Measurements from ENCODE around the gene FSD2. TPM values are rescaled to one million over a fixed set of nuclear protein-coding genes. Genes with fewer than 3 reads are reported as not detected.

Gene FSD2
- total and polyA plus RNA-seq, 9 of the 15 experiments (the other 6 are each of a cell fraction or from before 2014, with no cell fraction given), result 0.01 to 0.06 TPM; not detected in 7

GRCh38 chr15:82749951-82750830 lies 55.7 kb downstream of the FSD2 start (continued):
- no peak for TF ChIP-seq MCM7 (IDR thresholded peaks at IDR 0.05)
- no peak for TF ChIP-seq CREBBP (IDR thresholded peaks at IDR 0.05; ENCODE audit: low read depth, low read length)
- TF ChIP-seq NONO (IDR thresholded peaks at IDR 0.05; ENCODE audit: low read depth in 2 of 2, low read length in 1 of 2), result no peak
- TF ChIP-seq EHMT2 (IDR thresholded peaks at IDR 0.05), result no peak
- no peak for TF ChIP-seq TCFL5 (CRISPR knock-in tag; conservative IDR thresholded peaks at IDR 0.05)
- TF ChIP-seq NFIC (IDR thresholded peaks at IDR 0.05), result no peak
- TF ChIP-seq BCLAF1 (IDR thresholded peaks at IDR 0.05; ENCODE audit: borderline replicate concordance in 1 of 2, control insufficient read depth in 1 of 2, low read depth in 2 of 2, low read length in 1 of 2), result no peak
- no peak; the same call in 1 of the 2 replicates for TF ChIP-seq MGA (IDR thresholded peaks at IDR 0.05)
- peak; percentile 60 for TF ChIP-seq USF1 (CRISPR knock-in tag; IDR thresholded peaks at IDR 0.05)
- TF ChIP-seq TAF9B (IDR thresholded peaks at IDR 0.05; ENCODE audit: partially characterized antibody), result peak; percentile 81
- no peak; the same call in 1 of the 2 replicates for TF ChIP-seq ETV5 (CRISPR knock-in tag; IDR thresholded peaks at IDR 0.05; ENCODE audit: low read depth)
